H9 (cell line): ENCODE data around the gene SYNE4. TPM values are rescaled to one million over a fixed set of nuclear protein-coding genes. Genes with fewer than 3 reads are reported as not detected.

Experiments
- DNase-seq: peaks from one replicate; pipeline ENCODE4 v3.0.0-alpha.2; 2017
- H2AFZ ChIP-seq: one replicate; pipeline ENCODE4 v1.6.1; 2013; ENCODE audit warnings: mild to moderate bottlenecking, low read length, control low read depth, moderate library complexity
- H2AK5ac ChIP-seq: 2 replicates; pipeline ENCODE4 v1.6.1; 2013; ENCODE audit warnings: low read length, control low read depth, mixed read lengths; ENCODE audit not compliant: insufficient read length
- H2BK120ac ChIP-seq: one replicate; pipeline ENCODE4 v1.6.1; 2013; ENCODE audit warnings: low read depth, mild to moderate bottlenecking, low read length, control low read depth, inconsistent platforms; ENCODE audit not compliant: poor library complexity, severe bottlenecking
- H2BK12ac ChIP-seq: 2 replicates; pipeline ENCODE4 v1.6.1; 2013; ENCODE audit warnings: low read length, control low read depth, mixed read lengths, low read depth; ENCODE audit not compliant: insufficient read length
- H2BK15ac ChIP-seq: 2 replicates; pipeline ENCODE4 v1.6.1; 2013; ENCODE audit warnings: low read depth, low read length, control low read depth
- H2BK20ac ChIP-seq: one replicate; pipeline ENCODE4 v1.6.1; 2013; ENCODE audit warnings: low read depth, mild to moderate bottlenecking, low read length, control low read depth, inconsistent platforms; ENCODE audit not compliant: poor library complexity, severe bottlenecking
- H2BK5ac ChIP-seq: 2 replicates; pipeline ENCODE4 v1.6.1; 2013; ENCODE audit warnings: low read length, control low read depth, mixed read lengths; ENCODE audit not compliant: insufficient read length
- H3K14ac ChIP-seq: 2 replicates; pipeline ENCODE4 v1.6.1; 2013; ENCODE audit warnings: low read length, control low read depth; ENCODE audit not compliant: insufficient read depth
- H3K18ac ChIP-seq: 2 replicates; pipeline ENCODE4 v1.6.1; 2013; ENCODE audit warnings: low read depth, mild to moderate bottlenecking, mixed read lengths, low read length, control low read depth; ENCODE audit not compliant: insufficient read length
- H3K23ac ChIP-seq: 2 replicates; pipeline ENCODE4 v1.6.1; 2013; ENCODE audit warnings: low read length, control low read depth, mixed read lengths, low read depth; ENCODE audit not compliant: insufficient read length
- H3K23me2 ChIP-seq: 2 replicates; pipeline ENCODE4 v1.6.1; 2013; ENCODE audit warnings: low read depth, mild to moderate bottlenecking, mixed read lengths, low read length, control low read depth; ENCODE audit not compliant: insufficient read length, poor library complexity, severe bottlenecking
- H3K27ac ChIP-seq: 2 replicates; pipeline ENCODE4 v1.5.1; 2013; ENCODE audit warnings: low read length, control low read depth, mixed read lengths, low read depth; ENCODE audit not compliant: insufficient read length
- H3K27me3 ChIP-seq: 2 replicates; pipeline ENCODE4 v1.6.1; 2013; ENCODE audit warnings: low read length, control low read depth, inconsistent platforms; ENCODE audit not compliant: insufficient read depth
- H3K4ac ChIP-seq: 2 replicates; pipeline ENCODE4 v1.6.1; 2013; ENCODE audit warnings: low read depth, mild to moderate bottlenecking, control low read depth, inconsistent platforms, low read length, moderate library complexity
- H3K4me1 ChIP-seq: 2 replicates; pipeline ENCODE4 v1.6.1; 2013; ENCODE audit warnings: low read length, control low read depth, inconsistent platforms; ENCODE audit not compliant: insufficient read depth
- H3K4me2 ChIP-seq: 2 replicates; pipeline ENCODE4 v1.6.1; 2013; ENCODE audit warnings: low read length, control low read depth, mixed read lengths; ENCODE audit not compliant: insufficient read length, insufficient read depth
- H3K56ac ChIP-seq: 2 replicates; pipeline ENCODE4 v1.6.1; 2013; ENCODE audit warnings: low read depth, mild to moderate bottlenecking, mixed read lengths, low read length, control low read depth; ENCODE audit not compliant: insufficient read length
- H3K79me1 ChIP-seq: 2 replicates; pipeline ENCODE4 v1.6.1; 2013; ENCODE audit warnings: low read depth, mild to moderate bottlenecking, moderate library complexity, low read length, control low read depth, inconsistent platforms; ENCODE audit not compliant: insufficient read depth, poor library complexity, severe bottlenecking
- H3K79me2 ChIP-seq: 2 replicates; pipeline ENCODE4 v1.6.1; 2013; ENCODE audit warnings: low read length, control low read depth, inconsistent platforms; ENCODE audit not compliant: insufficient read depth
- H3K9ac ChIP-seq: 2 replicates; pipeline ENCODE4 v1.6.1; 2013; ENCODE audit warnings: low read length, control low read depth, mixed read lengths; ENCODE audit not compliant: insufficient read length; ENCODE audit errors: extremely low read depth
- H3K9me3 ChIP-seq: one replicate; pipeline ENCODE4 v1.6.1; 2013; ENCODE audit warnings: low read depth, low read length, inconsistent platforms; ENCODE audit not compliant: control insufficient read depth
- H3T11ph ChIP-seq: one replicate; pipeline ENCODE4 v1.6.1; 2013; ENCODE audit warnings: mild to moderate bottlenecking, low read length, control low read depth, inconsistent platforms
- H4K20me1 ChIP-seq: one replicate; pipeline ENCODE4 v1.6.1; 2013; ENCODE audit not compliant: control insufficient read depth, insufficient read length, insufficient read depth
- H4K5ac ChIP-seq: 2 replicates; pipeline ENCODE4 v1.6.1; 2013; ENCODE audit warnings: low read depth, mild to moderate bottlenecking, mixed read lengths, low read length, control low read depth; ENCODE audit not compliant: insufficient read length
- H4K8ac ChIP-seq: replicated peaks from 2 replicates; pipeline ENCODE4 v1.6.1; 2013; ENCODE audit warnings: low read length, control low read depth, mixed read lengths, low read depth; ENCODE audit not compliant: insufficient read length
- H4K91ac ChIP-seq: 2 replicates; pipeline ENCODE4 v1.6.1; 2013; ENCODE audit warnings: low read depth, mild to moderate bottlenecking, moderate library complexity, mixed read lengths, low read length, control low read depth; ENCODE audit not compliant: insufficient read length
- H3K27ac Mint-ChIP-seq, 3 experiments: 2 replicates in 2 of 3; 3 replicates in 1 of 3; pipeline ENCODE4 v1.8.0; 2020 to 2021; ENCODE audit warnings: mixed read lengths in 3 of 3, mild to moderate bottlenecking in 1 of 3, moderate library complexity in 1 of 3
- H3K27me3 Mint-ChIP-seq: 2 replicates; pipeline ENCODE4 v1.8.0; 2021; ENCODE audit warnings: low read depth, mild to moderate bottlenecking, moderate library complexity, mixed read lengths
- H3K36me3 Mint-ChIP-seq, 3 experiments: 2 replicates in 2 of 3; 3 replicates in 1 of 3; pipeline ENCODE4 v1.8.0; 2020 to 2021; ENCODE audit warnings: low read depth in 3 of 3, mixed read lengths in 3 of 3; ENCODE audit not compliant: insufficient read depth in 1 of 3
- H3K4me1 Mint-ChIP-seq, 2 experiments: 2 replicates each; pipeline ENCODE4 v1.8.0; 2020; ENCODE audit warnings: mixed read lengths in 2 of 2
- H3K4me3 Mint-ChIP-seq, 2 experiments: 2 replicates in 1 of 2; 3 replicates in 1 of 2; pipeline ENCODE4 v1.8.0; 2020 to 2021; ENCODE audit warnings: mild to moderate bottlenecking in 2 of 2, mixed read lengths in 2 of 2, moderate library complexity in 1 of 2
- H3K9me3 Mint-ChIP-seq, 2 experiments: 2 replicates in 1 of 2; 3 replicates in 1 of 2; pipeline ENCODE4 v1.8.0; 2020; ENCODE audit warnings: mild to moderate bottlenecking in 2 of 2, mixed read lengths in 2 of 2, moderate library complexity in 1 of 2
- CTCF ChIP-seq: fragments of 200-600 bp; sonication (generic); conservative IDR thresholded peaks from 3 replicates; pipeline ENCODE4 v1.8.0; 2021; ENCODE audit warnings: antibody characterized with exemption, mild to moderate bottlenecking
- WGBS: extraction: QIAGEN DNeasy Blood & Tissue Kit; methylation state at CpG from one replicate; pipeline ENCODE4 v1.1.7; 2013; ENCODE audit warnings: missing lambda C conversion rate, low lambda C conversion rate, mixed read lengths; ENCODE audit not compliant: insufficient read length; ENCODE audit errors: extremely low coverage; 5-methylcytosine and 5-hydroxymethylcytosine counted together
- total RNA-seq: library from RNA; stranded (reverse); gene quantifications from 2 replicates; pipeline ENCODE4 v1.2.1, GENCODE V29; 2021

Gene SYNE4
- total RNA-seq, 1 experiment from 2014 or later = 19.2 TPM

GRCh38 chr19:36009633-36010379 is 1.2 kb upstream of the SYNE4 start:
- Histone ChIP-seq H3K4me1 (no peaks in the 10 kb centered on the region), H3K9me3 (no peaks in the 10 kb centered on the region), H3K27me3 (no peaks in the 10 kb centered on the region), H2AFZ (no peak overlapping the region), H2BK5ac (no peak overlapping the region), H2BK12ac (no peak overlapping the region), H3K9ac (no peak overlapping the region), H3K27ac (no peak overlapping the region), H3K23me2 (peaks cover 24% of the 10 kb centered on the region), H3T11ph (no peak overlapping the region), H2BK20ac (no peak overlapping the region), H3K4ac (no peak overlapping the region), H3K14ac (no peak overlapping the region; the same call in 1 of the 2 replicates), H3K79me2 (no peaks in the 10 kb centered on the region), H4K8ac (no peak overlapping the region), H2AK5ac (no peak overlapping the region), H3K18ac (peak overlapping the region; percentile 80), H4K5ac (no peak overlapping the region), H4K91ac (no peak overlapping the region), H2BK120ac (no peak overlapping the region), H3K23ac (no peak overlapping the region), H3K56ac (no peak overlapping the region), H2BK15ac (no peak overlapping the region), H3K79me1 (no peaks in the 10 kb centered on the region), H4K20me1 (no peaks in the 10 kb centered on the region), H3K4me2 (peak overlapping the region; percentile 26)
- H3K9me3 Mint-ChIP-seq = no peaks in the 10 kb centered on the region; a peak in 2 of 5 replicates
- TF ChIP-seq CTCF = no peak
- peaks cover 30 to 35% of the 10 kb centered on the region in 2 experiments for H3K4me1 Mint-ChIP-seq
- peak overlapping the region; percentile 57 to 79 for H3K4me3 Mint-ChIP-seq
- no peak for DNase-seq
- WGBS = no CpG with 5 or more reads among the region's 15 CpGs
- H3K27me3 Mint-ChIP-seq = peaks cover 1% of the 10 kb centered on the region
- peak overlapping the region in 2 of 3 experiments; percentile 18 to 52; a peak in 3 of 7 replicates for H3K27ac Mint-ChIP-seq
- H3K36me3 Mint-ChIP-seq = peaks cover 5 to 18% (median 14%) of the 10 kb centered on the region in 3 experiments
